GDM1 (cell line): Measurements from ENCODE around the gene GPR18.
A peak's percentile ranks its signal among the peaks of the same experiment; 100 is the strongest.

Experiments used
- DNase-seq: peaks from one replicate; lab custom pipeline; 2025; lab: John Stamatoyannopoulos, UW

The GPR18 gene

GRCh38 chr13:99290894-99291293, 32.7 kb upstream of the GPR18 start:
- no peak for DNase-seq

- no peak for DNase-seq
These were observed 31.6 kb upstream of the GPR18 start for GRCh38 chr13:99289674-99290337.

GRCh38 chr13:99289271-99289670, 31.1 kb upstream of the GPR18 start:
- no peak for DNase-seq

DNA sequence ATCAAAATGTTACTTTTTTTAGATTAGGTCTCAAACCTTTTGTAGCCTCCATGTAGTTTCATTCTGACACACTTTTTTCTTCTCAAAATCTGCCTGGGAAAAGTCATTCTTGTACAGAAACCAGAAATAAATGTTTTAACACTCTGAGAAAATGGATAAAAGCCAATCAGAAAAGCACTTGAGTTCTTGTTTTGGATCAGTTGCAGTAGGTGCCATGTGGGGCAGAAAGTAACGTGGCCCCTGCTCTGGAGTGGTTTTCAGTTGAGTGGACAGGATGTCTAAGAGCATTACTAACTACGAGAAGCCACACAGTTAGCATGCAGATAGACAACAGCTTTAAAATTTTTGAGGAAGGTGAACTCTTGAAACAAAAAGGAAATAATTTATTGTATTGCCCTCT, 29.9 kb upstream of the GPR18 start:
- DNase-seq, result no peak

DNA sequence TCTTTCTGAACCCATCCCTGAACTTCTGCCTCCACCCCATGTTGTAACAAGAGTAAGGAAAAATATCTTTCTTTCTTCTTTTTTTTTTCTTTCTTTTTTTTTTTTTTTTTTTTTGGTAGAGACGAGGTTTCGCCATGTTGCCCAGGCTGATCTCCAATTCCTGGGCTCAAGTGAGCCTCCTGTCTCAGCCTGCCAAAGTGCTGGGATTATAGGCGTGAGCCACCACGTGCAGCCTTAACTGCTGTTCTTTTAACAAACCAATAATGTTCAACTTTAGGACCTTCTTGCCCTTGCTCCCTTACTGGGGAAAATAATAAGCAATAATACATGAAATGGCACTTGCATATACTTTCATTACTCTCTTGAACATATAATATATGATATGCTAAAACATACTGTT, 29.4 kb upstream of the GPR18 start:
- DNase-seq, result no peak

DNA sequence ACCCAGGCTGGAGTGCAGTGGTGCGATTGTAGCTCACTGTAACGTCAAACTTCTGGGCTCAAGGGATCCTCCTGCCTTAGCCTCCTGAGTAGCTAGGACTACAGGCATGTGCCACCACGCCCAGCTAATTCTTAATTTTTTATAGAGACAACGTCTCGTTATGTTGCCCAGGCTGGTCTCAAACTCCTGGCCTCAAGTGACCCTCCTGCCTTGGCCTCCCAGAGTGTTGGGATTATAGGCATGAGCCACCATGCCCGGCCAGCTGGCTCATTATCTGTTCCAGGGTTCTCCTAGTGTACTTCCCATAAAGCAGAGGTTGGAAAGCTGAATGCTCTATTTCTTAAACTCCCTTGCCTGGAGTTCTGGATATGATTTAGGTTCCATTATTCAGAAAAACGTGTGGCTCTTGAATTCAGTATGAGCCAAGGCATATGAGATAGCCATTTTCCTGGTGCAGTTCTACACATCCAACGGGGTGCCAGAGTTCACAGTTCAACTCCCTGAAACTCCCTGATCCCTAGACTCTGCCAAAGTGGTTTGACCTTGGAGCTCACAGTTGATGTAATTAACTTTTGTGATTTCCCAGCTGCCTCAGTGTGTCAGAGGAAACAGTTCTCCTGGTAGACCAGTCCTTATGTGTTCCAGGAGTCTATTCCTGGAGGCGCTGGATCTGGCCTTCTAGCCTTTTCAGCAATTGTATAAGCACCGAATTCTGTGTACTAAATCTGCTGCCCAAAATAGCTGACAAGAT, 27.4 kb upstream of the GPR18 start:
- no peak for DNase-seq

DNA sequence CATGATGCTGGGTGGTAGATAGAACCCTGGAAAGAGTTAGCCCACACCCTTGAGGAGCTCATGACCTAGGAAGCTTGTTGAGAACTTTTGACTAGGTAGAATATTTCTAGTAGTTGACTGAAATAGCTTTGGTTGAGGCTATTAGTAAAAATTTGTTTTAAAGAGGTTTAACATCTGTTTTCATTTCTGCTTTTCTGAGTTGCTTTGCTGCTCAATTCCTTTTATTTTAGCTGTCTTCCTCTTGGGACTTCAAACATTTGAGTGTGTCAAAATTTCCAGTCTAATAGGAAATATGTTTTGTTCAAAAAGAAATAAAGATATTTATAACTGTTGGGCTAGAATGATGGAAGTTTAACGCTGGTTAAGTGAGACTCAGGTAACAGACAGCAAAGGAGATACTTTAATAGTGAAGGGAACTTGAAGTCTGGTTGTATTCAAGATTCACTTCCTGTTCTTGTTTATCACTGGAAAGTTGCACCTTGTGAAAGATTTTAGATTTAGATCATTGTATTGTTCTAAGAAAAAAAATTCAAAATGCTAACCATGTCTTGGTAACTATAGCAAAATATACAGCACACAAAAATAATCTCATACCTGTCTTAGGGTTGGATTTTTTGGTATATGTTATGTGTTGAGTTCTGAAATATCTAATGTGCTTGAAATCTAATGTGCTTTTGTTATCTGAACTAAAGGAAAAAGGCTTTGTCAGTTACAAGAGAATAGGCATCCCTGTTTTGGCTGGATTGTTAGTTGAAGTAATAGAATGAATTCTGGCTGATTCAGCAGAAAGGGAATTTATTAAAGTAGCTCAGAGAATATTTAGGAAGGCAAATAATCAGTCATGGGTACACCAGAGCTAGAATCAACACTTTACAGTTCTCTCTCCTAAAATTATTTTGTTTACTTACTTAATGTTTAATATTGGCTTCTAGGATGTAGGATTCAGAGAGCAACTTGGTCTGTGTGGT, 24.4 kb upstream of the GPR18 start:
- DNase-seq, result no peak

DNA sequence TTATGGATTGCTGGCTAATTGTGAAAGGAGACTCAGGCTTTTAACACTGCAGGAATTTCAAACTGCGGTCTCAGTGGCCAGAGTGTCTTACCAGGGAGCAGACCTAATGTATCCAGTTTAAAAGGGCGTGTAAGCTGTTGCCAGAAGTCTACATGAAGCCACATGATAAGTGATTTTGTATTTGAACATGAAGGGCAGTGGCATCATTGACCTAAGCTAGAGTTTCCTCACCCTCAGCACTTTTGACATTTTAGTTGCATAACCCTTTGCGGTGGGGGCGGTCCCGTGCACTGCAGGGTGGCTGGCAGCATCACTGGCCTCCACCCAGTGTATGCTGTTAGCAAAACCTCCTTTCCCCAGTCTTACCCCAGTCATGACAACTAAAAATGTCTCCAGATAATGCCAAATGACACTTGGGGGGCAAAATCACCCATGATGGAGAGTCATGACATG, 23.7 kb upstream of the GPR18 start:
- no peak for DNase-seq

GRCh38 chr13:99280166-99280565, 22.0 kb upstream of the GPR18 start:
- DNase-seq, result no peak

DNA sequence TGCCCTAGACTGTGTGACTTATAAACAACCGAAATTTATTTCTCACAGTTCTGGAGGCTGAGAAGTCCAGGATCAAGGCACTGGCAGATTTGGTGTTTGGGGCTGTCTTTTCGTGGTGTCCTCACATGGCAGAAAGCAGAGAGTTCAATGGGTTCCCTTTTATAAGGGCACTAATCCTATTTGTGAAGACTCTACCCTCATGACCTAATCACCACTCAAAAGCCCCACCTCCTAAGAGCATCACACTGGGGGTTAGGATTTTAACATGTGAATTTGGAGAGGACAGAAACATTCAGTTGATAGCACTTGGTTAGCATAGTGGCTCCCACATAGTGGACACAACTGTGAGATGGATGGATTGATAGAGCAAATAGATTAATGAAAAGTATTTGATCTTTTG, 21.5 kb upstream of the GPR18 start:
- no peak for DNase-seq

GRCh38 chr13:99278843-99279242, 20.7 kb upstream of the GPR18 start:
- no peak for DNase-seq

DNA sequence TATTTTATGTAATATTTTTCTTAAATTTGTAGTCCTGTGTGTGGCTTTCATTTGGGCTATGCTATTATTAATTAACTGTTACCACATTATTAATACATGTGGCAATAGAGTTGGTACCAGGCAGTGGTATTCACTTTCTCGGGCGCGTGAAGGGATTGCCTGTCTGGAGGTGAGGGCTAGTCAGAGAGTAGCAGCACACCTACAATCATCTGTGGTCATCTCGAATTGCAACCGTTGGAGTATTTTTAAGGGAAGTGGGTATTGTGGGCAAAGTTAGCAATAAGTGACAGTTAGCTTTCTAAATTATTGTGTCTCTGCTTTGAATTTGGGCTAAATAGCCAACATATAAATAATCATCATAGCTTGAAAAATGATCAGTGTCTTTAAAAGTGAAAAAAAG, 20.0 kb upstream of the GPR18 start:
- DNase-seq, result no peak

- no peak for DNase-seq
These were observed 19.4 kb upstream of the GPR18 start for GRCh38 chr13:99277629-99278028.

GRCh38 chr13:99276706-99277105, 18.5 kb upstream of the GPR18 start:
- DNase-seq, result no peak

DNA sequence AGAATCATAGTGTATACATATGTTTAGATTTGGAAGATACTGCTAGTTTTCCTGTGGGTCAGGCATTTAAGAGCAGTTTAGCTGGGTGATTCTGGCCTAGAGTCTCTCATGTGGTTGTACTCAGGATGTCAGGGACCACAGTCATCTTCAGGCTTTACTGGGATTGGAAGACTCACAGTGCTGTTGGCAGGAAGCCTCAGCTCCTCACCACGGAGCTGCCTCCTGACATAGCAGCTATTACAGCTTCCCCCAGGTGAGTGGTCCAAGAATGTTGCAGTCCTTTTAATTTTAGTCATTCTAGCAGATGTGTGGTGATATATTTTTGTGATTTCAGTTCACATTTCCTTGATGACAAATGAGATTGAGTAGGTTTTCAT, 16.9 kb upstream of the GPR18 start:
- DNase-seq, result peak; percentile 32

DNA sequence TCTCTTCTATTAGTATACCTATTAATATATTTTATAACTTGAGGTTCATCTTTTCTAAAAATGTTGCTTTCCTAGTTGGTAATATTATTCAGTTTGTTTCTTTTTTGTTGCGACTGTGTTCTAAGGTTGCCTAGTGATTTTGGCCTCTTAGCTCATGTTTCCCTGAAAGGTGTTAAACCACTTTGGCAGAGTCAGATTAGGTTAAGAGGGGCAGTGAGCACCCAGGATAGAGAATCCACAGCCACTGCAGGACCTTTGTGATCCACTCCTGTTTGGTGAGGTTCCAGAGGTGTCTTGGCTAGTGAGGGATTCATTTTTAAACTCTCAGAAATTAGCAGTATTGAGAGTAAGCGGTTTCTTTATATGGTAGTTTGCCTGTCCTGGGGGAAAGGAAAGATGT, 14.9 kb upstream of the GPR18 start:
- DNase-seq, result no peak

GRCh38 chr13:99272481-99272880, 14.3 kb upstream of the GPR18 start:
- no peak for DNase-seq

DNA sequence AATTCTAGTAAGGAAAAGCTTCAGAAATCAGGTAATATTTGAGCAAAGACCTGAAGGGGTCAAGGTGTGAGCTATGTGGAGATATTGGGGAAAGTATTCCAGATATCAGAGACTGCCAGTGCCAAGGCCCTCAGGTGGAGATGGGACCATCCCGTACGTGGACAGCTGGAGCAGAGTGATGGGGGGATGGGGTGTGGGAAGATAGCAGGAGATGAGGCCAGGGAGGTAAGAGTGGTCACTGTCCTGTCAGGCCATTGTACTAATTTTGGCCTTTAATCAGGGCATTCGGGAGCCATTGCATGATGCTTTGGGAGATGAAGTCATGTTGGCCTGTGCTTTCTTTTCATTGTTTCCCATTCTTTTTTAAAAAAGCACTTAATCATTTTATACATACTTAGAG, 13.1 kb upstream of the GPR18 start:
- DNase-seq, result no peak

DNA sequence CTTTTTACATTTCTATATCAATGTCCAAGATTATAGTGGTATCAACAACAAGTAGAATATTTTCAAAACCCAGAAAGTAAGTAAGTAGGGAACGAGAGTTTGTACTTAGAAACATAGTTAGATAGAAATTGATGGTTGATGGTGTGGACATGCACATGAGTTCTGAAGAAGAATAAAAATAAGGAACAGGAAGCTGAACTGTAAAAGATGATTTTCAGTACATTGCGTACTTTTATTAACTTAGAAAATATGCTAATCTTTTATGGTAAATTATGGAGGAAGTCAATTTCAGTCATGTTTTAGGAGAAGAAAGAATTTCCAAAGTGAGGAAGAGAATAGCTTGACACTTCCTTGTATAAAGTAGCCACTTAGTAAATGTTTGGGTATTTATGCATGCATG, 12.3 kb upstream of the GPR18 start:
- no peak for DNase-seq

GRCh38 chr13:99269627-99270241, 11.6 kb upstream of the GPR18 start:
- peak; percentile 57 for DNase-seq

DNA sequence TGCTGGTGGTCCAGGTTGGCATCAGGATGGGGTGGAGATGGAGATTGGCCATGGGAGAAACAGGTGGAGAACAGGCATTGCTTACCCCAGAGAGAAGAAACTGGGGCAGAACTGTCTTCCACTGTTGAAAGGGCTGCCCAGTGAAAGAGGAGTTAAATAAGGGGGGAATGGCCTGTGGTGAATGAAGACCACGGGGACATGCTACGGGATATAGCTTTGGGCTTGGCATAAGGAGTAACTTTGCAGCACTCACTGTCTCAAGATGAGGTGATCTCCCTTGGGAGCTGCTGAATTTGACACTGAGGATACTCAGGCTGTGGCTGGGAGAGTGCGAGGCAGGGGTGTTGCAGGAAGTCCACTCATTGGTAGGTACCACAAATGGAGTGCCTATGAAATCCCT, 10.6 kb upstream of the GPR18 start:
- no peak for DNase-seq

DNA sequence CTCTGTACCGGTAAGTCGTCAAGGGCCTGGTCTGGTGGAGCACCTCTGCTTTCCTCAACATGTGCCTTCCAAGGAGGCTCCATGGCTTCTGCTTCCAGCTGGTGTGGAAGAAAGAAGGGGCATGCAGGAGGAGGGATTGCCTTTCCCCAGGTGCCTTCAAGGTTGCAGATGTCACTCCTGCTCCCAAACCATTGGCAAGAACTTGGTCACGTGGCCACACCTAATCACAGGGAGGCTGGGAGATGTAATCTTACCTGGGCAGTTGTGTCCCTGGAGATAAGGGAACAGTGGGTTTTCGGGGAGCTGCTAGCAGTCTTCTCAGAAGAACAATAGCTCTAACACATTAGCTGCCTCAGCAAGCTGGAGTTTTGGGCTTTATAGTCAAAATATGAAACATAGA, 9.7 kb upstream of the GPR18 start:
- no peak for DNase-seq
